Ishikawa (cell line): ENCODE measurements around the gene ABCA1.

Experiments used
- CEBPB ChIP-seq: IDR thresholded peaks from 2 replicates; pipeline ENCODE4 v1.6.1; 2012
- CREB1 ChIP-seq: IDR thresholded peaks from 2 replicates; pipeline ENCODE4 v1.6.1; 2012; ENCODE audit warnings: low read depth
- EP300 ChIP-seq: IDR thresholded peaks from 2 replicates; pipeline ENCODE4 v1.6.1; 2012; ENCODE audit warnings: borderline replicate concordance
- FOXM1 ChIP-seq: IDR thresholded peaks from 2 replicates; pipeline ENCODE4 v1.6.1; 2012; ENCODE audit warnings: low read depth, borderline replicate concordance
- REST ChIP-seq: IDR thresholded peaks from 2 replicates; pipeline ENCODE4 v1.6.1; 2012; ENCODE audit warnings: low read depth, mild to moderate bottlenecking
- TAF1 ChIP-seq: IDR thresholded peaks from 2 replicates; pipeline ENCODE4 v1.6.1; 2012; ENCODE audit warnings: low read depth, mild to moderate bottlenecking
- YY1 ChIP-seq: IDR thresholded peaks from 2 replicates; pipeline ENCODE4 v1.6.1; 2012; ENCODE audit warnings: low read depth
- ZBTB7A ChIP-seq: IDR thresholded peaks from 2 replicates; pipeline ENCODE4 v1.6.1; 2012; ENCODE audit warnings: low read depth

GRCh38 chr9:104738452-104738851, 189.5 kb downstream of the ABCA1 start:
- TF ChIP-seq REST (no peak), EP300 (no peak), FOXM1 (no peak), CEBPB (no peak), CREB1 (no peak), TAF1 (no peak), ZBTB7A (no peak), YY1 (no peak)
